Measurements from ENCODE around the gene KPNA5. TPM values are rescaled to one million over a fixed set of nuclear protein-coding genes. Genes with fewer than 3 reads are reported as not detected.
"Not testable (repeated sequence)": the region's sequence is repeated elsewhere in the genome, so short reads cannot be mapped to it uniquely, and the experiment has no call there.

KPNA5 gene
- total RNA-seq, 4 donors from 2014 or later, result 0.20 to 5.6 (median 2.2) TPM

GRCh38 chr6:116714761-116715160 is 33.8 kb downstream of the KPNA5 start:
- WGBS, 2 donors (ENCODE audit: low coverage in 1 of 2), result 97 to 100% methylated on average over 2 of the region's 2 CpGs
- Histone ChIP-seq H3K4me1 (no peaks in the 10 kb centered on the region), H3K9me3 (no peaks in the 10 kb centered on the region), H3K27me3 (no peaks in the 10 kb centered on the region), H3K27ac (no peak overlapping the region), H3K4me3 (no peak overlapping the region), H3K36me3 (peaks cover 0 to 8% (median 0%) of the 10 kb centered on the region in 4 donors)
- intact Hi-C loops (cut with DNase I; ENCODE audit: low total_unique reads), result no loop called here
- no peak for DNase-seq
- in situ Hi-C loops (cut with MboI; ENCODE audit: low pct_ligation_motif_present in 1 of 4, low pct_unique_long_range_greater_than_20kb in 1 of 4, low sequenced_read_pairs in 3 of 4), result no loop called here
- no peak for TF ChIP-seq POLR2A (IDR thresholded peaks at IDR 0.05)
- no peak for TF ChIP-seq POLR2AphosphoS5 (IDR thresholded peaks at IDR 0.05)
- TF ChIP-seq EP300 (IDR thresholded peaks at IDR 0.05; ENCODE audit: low read depth), result no peak
- TF ChIP-seq CTCF (IDR thresholded peaks at IDR 0.05), result no peak

- H3K4me1 ChIP-seq, result no peaks in the 10 kb centered on the region
- no peaks in the 10 kb centered on the region for H3K9me3 ChIP-seq
- intact Hi-C loops (cut with DNase I; ENCODE audit: low total_unique reads) (no loop called here), in situ Hi-C loops (cut with MboI; ENCODE audit: low pct_ligation_motif_present in 1 of 4, low pct_unique_long_range_greater_than_20kb in 1 of 4, low sequenced_read_pairs in 3 of 4) (no loop called here)
- no peaks in the 10 kb centered on the region for H3K27me3 ChIP-seq
- H3K36me3 ChIP-seq, result peaks cover 0 to 69% (median 2%) of the 10 kb centered on the region in 4 donors
- H3K27ac ChIP-seq, result no peak overlapping the region
- DNase-seq, result no peak
- no peak overlapping the region for H3K4me3 ChIP-seq
- TF ChIP-seq CTCF (IDR thresholded peaks at IDR 0.05) (no peak), POLR2A (IDR thresholded peaks at IDR 0.05) (no peak), EP300 (IDR thresholded peaks at IDR 0.05; ENCODE audit: low read depth) (no peak), POLR2AphosphoS5 (IDR thresholded peaks at IDR 0.05) (no peak)
These were observed 45.9 kb downstream of the KPNA5 start for GRCh38 chr6:116726947-116727346.

- Histone ChIP-seq H3K27ac (no peak overlapping the region), H3K4me3 (no peak overlapping the region), H3K27me3 (no peaks in the 10 kb centered on the region), H3K9me3 (no peaks in the 10 kb centered on the region), H3K36me3 (peaks cover 0 to 74% (median 4%) of the 10 kb centered on the region in 4 donors), H3K4me1 (no peaks in the 10 kb centered on the region)
- intact Hi-C loops (cut with DNase I; ENCODE audit: low total_unique reads) (no loop called here), in situ Hi-C loops (cut with MboI; ENCODE audit: low pct_ligation_motif_present in 1 of 4, low pct_unique_long_range_greater_than_20kb in 1 of 4, low sequenced_read_pairs in 3 of 4) (no loop called here)
- DNase-seq, result no peak
- no peak for TF ChIP-seq CTCF (IDR thresholded peaks at IDR 0.05)
- TF ChIP-seq POLR2A (IDR thresholded peaks at IDR 0.05), result no peak
- TF ChIP-seq POLR2AphosphoS5 (IDR thresholded peaks at IDR 0.05), result no peak
- TF ChIP-seq EP300 (IDR thresholded peaks at IDR 0.05; ENCODE audit: low read depth), result no peak
These were observed 49.5 kb downstream of the KPNA5 start for GRCh38 chr6:116730513-116730912.

- 93 to 100% methylated on average over 3 of the region's 3 CpGs for WGBS, 2 donors (ENCODE audit: low coverage in 1 of 2)
- H3K27me3 ChIP-seq, result no peaks in the 10 kb centered on the region
- no peak overlapping the region for H3K4me3 ChIP-seq
- H3K27ac ChIP-seq, result no peak overlapping the region
- in situ Hi-C loops (cut with MboI; ENCODE audit: low pct_ligation_motif_present in 1 of 4, low pct_unique_long_range_greater_than_20kb in 1 of 4, low sequenced_read_pairs in 3 of 4) (no loop called here), intact Hi-C loops (cut with DNase I; ENCODE audit: low total_unique reads) (no loop called here)
- H3K9me3 ChIP-seq, result peaks cover 2 to 4% of the 10 kb centered on the region in 2 donors
- H3K4me1 ChIP-seq, result no peaks in the 10 kb centered on the region
- H3K36me3 ChIP-seq, result peaks cover 0 to 26% (median 2%) of the 10 kb centered on the region in 4 donors
- TF ChIP-seq CTCF (IDR thresholded peaks at IDR 0.05), result no peak
- TF ChIP-seq POLR2A (IDR thresholded peaks at IDR 0.05), result no peak
- TF ChIP-seq EP300 (IDR thresholded peaks at IDR 0.05; ENCODE audit: low read depth), result no peak
- no peak for TF ChIP-seq POLR2AphosphoS5 (IDR thresholded peaks at IDR 0.05)
- DNase-seq, result no peak
These were observed 56.0 kb downstream of the KPNA5 start for GRCh38 chr6:116737004-116737403.

GRCh38 chr6:116740486-116740885 is 59.5 kb downstream of the KPNA5 start:
- H3K36me3 ChIP-seq; H3K27ac ChIP-seq; H3K4me1 ChIP-seq; DNase-seq; H3K27me3 ChIP-seq; in situ Hi-C loops (cut with MboI; ENCODE audit: low pct_ligation_motif_present in 1 of 4, low pct_unique_long_range_greater_than_20kb in 1 of 4, low sequenced_read_pairs in 3 of 4); H3K9me3 ChIP-seq; intact Hi-C loops (cut with DNase I; ENCODE audit: low total_unique reads); H3K4me3 ChIP-seq: not testable (repeated sequence)
- 40 to 87% methylated on average over 1 to 3 of the region's 3 CpGs for WGBS, 2 donors (ENCODE audit: low coverage in 1 of 2)

All from transverse colon (tissue), 4 donors.